Stimulated activated CD4-positive, alpha-beta T cell treated with anti-CD3 and anti-CD28 coated beads, Interleukin-1b, Interleukin-23, amount 100 ng/mL, for 48 hours (primary cell): ENCODE data around the gene RCOR1.

ENCODE experiments used
- DNase-seq: peaks from one replicate; pipeline ENCODE4 v3.0.0-alpha.2; 2020

Gene RCOR1

GRCh38 chr14:102729268-102729667, 136.8 kb downstream of the RCOR1 start:
- no peak for DNase-seq

- no peak for DNase-seq
Observed at GRCh38 chr14:102729825-102730224, 137.4 kb downstream of the RCOR1 start.

GRCh38 chr14:102731101-102731870, 138.8 kb downstream of the RCOR1 start:
- DNase-seq, result no peak

GRCh38 chr14:102731871-102732800, 139.7 kb downstream of the RCOR1 start:
- DNase-seq, result no peak

- DNase-seq, result no peak
Observed at GRCh38 chr14:102732924-102733323, 140.5 kb downstream of the RCOR1 start.

- no peak for DNase-seq
Observed at GRCh38 chr14:102733326-102733725, 140.9 kb downstream of the RCOR1 start.

- DNase-seq, result no peak
Observed at GRCh38 chr14:102734436-102734835, 142.0 kb downstream of the RCOR1 start.

GRCh38 chr14:102736956-102737355, 144.5 kb downstream of the RCOR1 start:
- no peak for DNase-seq

- DNase-seq, result no peak
Observed at GRCh38 chr14:102737402-102738372, 145.2 kb downstream of the RCOR1 start.

GRCh38 chr14:102738373-102739189, 146.1 kb downstream of the RCOR1 start:
- no peak for DNase-seq

GRCh38 chr14:102739190-102739469, 146.7 kb downstream of the RCOR1 start:
- DNase-seq, result no peak

GRCh38 chr14:102746634-102747438, 154.4 kb downstream of the RCOR1 start:
- DNase-seq, result no peak

GRCh38 chr14:102748806-102749205, 156.4 kb downstream of the RCOR1 start:
- DNase-seq, result no peak

- DNase-seq, result no peak
Observed at GRCh38 chr14:102749393-102750305, 157.2 kb downstream of the RCOR1 start.

- no peak for DNase-seq
Observed at GRCh38 chr14:102750376-102750775, 157.9 kb downstream of the RCOR1 start.

GRCh38 chr14:102751088-102751487, 158.6 kb downstream of the RCOR1 start:
- DNase-seq, result no peak

- no peak for DNase-seq
Observed at GRCh38 chr14:102752239-102752847, 159.9 kb downstream of the RCOR1 start.

GRCh38 chr14:102754370-102755262, 162.2 kb downstream of the RCOR1 start:
- no peak for DNase-seq

- DNase-seq, result no peak
Observed at GRCh38 chr14:102757646-102758045, 165.2 kb downstream of the RCOR1 start.
